A549 (cell line): ENCODE measurements around the gene PERCC1. TPM values are rescaled to one million over a fixed set of nuclear protein-coding genes. Genes with fewer than 3 reads are reported as not detected.

Experiments used
- ATAC-seq, 2 experiments: fragments of 200-7000 bp in 1 of 2; fragments of >200 bp in 1 of 2; cut with Nextera tagmentation in 1 of 2; cut with Tn5 transposase in 1 of 2; 3 replicates each; pipeline versions ENCODE4 v1.8.0 to v1.9.1; 2018 to 2020; ENCODE audit warnings: mild to moderate bottlenecking in 1 of 2, moderate library complexity in 1 of 2
- CTCF ChIA-PET: fragments of 300-600 bp; sonication (Branson Sonifier 250); formaldehyde crosslinking; extraction: SDS; loops from one replicate; lab custom pipeline; 2021; ENCODE audit warnings: antibody characterized with exemption, inconsistent platforms; lab: Yijun Ruan, JAX
- POLR2A ChIA-PET: fragments of 350-600 bp; formaldehyde crosslinking; extraction: SDS; loops from one replicate; lab custom pipeline; 2021; ENCODE audit warnings: antibody characterized with exemption, inconsistent platforms; lab: Yijun Ruan, JAX
- DNase-seq, 2 experiments: peaks; one replicate each; pipeline versions ENCODE4 v3.0.0 to v3.0.0-alpha.2; 2011 to 2016; ENCODE audit warnings: low read depth in 1 of 2, low spot score in 1 of 2
- FAIRE-seq: peaks from 2 replicates; lab custom pipeline; 2011; peaks lifted over from hg19 to GRCh38; lab: Jason Lieb, UNC
- H3K27ac ChIP-seq, 2 experiments: fragments of >200 bp; sonication (Bioruptor Twin); formaldehyde crosslinking; 3 replicates each; pipeline ENCODE4 v1.5.1; 2016 to 2017
- H3K4me1 ChIP-seq: fragments of >200 bp; sonication (Bioruptor Twin); formaldehyde crosslinking; 3 replicates; pipeline ENCODE4 v1.6.1; 2016
- H3K4me2 ChIP-seq: fragments of >200 bp; sonication (Bioruptor Twin); formaldehyde crosslinking; 3 replicates; pipeline ENCODE4 v1.6.1; 2016
- H3K4me3 ChIP-seq: fragments of >200 bp; sonication (Bioruptor Twin); formaldehyde crosslinking; 3 replicates; pipeline ENCODE4 v1.5.1; 2016
- H3K9me3 ChIP-seq: fragments of >200 bp; sonication (Bioruptor Twin); formaldehyde crosslinking; 3 replicates; pipeline ENCODE4 v1.6.1; 2016
- ATOH8 ChIP-seq: fragments of 250-450 bp; sonication (Bioruptor Pico); IDR thresholded peaks from 2 replicates; pipeline ENCODE4 v1.5.0; 2020; ENCODE audit warnings: low read depth, mild to moderate bottlenecking, moderate library complexity
- BHLHE40 ChIP-seq: IDR thresholded peaks from 2 replicates; pipeline ENCODE4 v1.6.1; 2012; ENCODE audit warnings: low read depth, low read length, inconsistent platforms
- CBX8 ChIP-seq: fragments of 200-600 bp; sonication (generic); IDR thresholded peaks from 2 replicates; pipeline ENCODE4 v1.6.1; 2016
- CHD2 ChIP-seq: fragments of 150-350 bp; IDR thresholded peaks from 2 replicates; pipeline ENCODE4 v1.6.1; 2014; ENCODE audit warnings: low read length; ENCODE audit not compliant: partially characterized antibody
- CTCF ChIP-seq: fragments of >200 bp; sonication (Bioruptor Twin); formaldehyde crosslinking; IDR thresholded peaks from 3 replicates; pipeline ENCODE4 v1.5.1; 2016
- EHF ChIP-seq: fragments of 250-450 bp; sonication (Bioruptor Pico); IDR thresholded peaks from 2 replicates; pipeline ENCODE4 v1.5.0; 2020; ENCODE audit warnings: mild to moderate bottlenecking
- EP300 ChIP-seq, 2 experiments: fragments of >200 bp; sonication (Bioruptor Twin); formaldehyde crosslinking; IDR thresholded peaks; 2 replicates in 1 of 2; 3 replicates in 1 of 2; pipeline ENCODE4 v1.6.1; 2016 to 2017
- ESRRA ChIP-seq: fragments of 150-350 bp; IDR thresholded peaks from 2 replicates; pipeline ENCODE4 v1.6.1; 2014; ENCODE audit warnings: mild to moderate bottlenecking, low read length, borderline replicate concordance
- FOSB ChIP-seq: fragments of 250-450 bp; sonication (Bioruptor Pico); IDR thresholded peaks from 2 replicates; pipeline ENCODE4 v1.5.0; 2020; ENCODE audit warnings: mild to moderate bottlenecking, moderate library complexity
- FOSL2 ChIP-seq, 2 experiments: fragments of 450-650 bp in 1 of 2; fragments of >200 bp in 1 of 2; sonication (Bioruptor Twin) in 1 of 2; formaldehyde crosslinking; IDR thresholded peaks; 2 replicates each; pipeline versions ENCODE4 v1.5.0 to v1.6.1; 2016 to 2020; ENCODE audit warnings: mild to moderate bottlenecking in 1 of 2, moderate library complexity in 1 of 2
- HES2 ChIP-seq: fragments of >200 bp; sonication (Bioruptor Twin); formaldehyde crosslinking; IDR thresholded peaks from 2 replicates; pipeline ENCODE4 v1.6.1; 2016
- HEYL ChIP-seq: fragments of 250-450 bp; sonication (Bioruptor Pico); IDR thresholded peaks from 2 replicates; pipeline ENCODE4 v1.8.0; 2021; ENCODE audit warnings: mild to moderate bottlenecking, moderate library complexity
- HOXA7 ChIP-seq: fragments of 250-450 bp; sonication (Bioruptor Pico); IDR thresholded peaks from 2 replicates; pipeline ENCODE4 v1.5.0; 2020; ENCODE audit warnings: mild to moderate bottlenecking, moderate library complexity
- HOXB13 ChIP-seq: fragments of 250-450 bp; sonication (Bioruptor Pico); IDR thresholded peaks from 2 replicates; pipeline ENCODE4 v1.5.0; 2020; ENCODE audit warnings: low read depth, mild to moderate bottlenecking, moderate library complexity
- HOXB5 ChIP-seq: fragments of 250-450 bp; sonication (Bioruptor Pico); IDR thresholded peaks from 2 replicates; pipeline ENCODE4 v1.5.0; 2020; ENCODE audit warnings: mild to moderate bottlenecking, moderate library complexity
- JUN ChIP-seq, 2 experiments: fragments of >200 bp; sonication (Bioruptor Twin); formaldehyde crosslinking; IDR thresholded peaks; 2 replicates in 1 of 2; 3 replicates in 1 of 2; pipeline ENCODE4 v1.6.1; 2016 to 2017
- MAX ChIP-seq: IDR thresholded peaks from 2 replicates; pipeline ENCODE4 v1.6.1; 2012
- MAZ ChIP-seq: fragments of 150-350 bp; IDR thresholded peaks from 2 replicates; pipeline ENCODE4 v1.6.1; 2014; ENCODE audit warnings: antibody characterized with exemption, low read depth, low read length, borderline replicate concordance
- MYC ChIP-seq: IDR thresholded peaks from 2 replicates; pipeline ENCODE4 v1.6.1; 2012; ENCODE audit warnings: mild to moderate bottlenecking, inconsistent platforms, low read length, improper control_type of control experiment, borderline replicate concordance
- NFE2L2 ChIP-seq: fragments of 150-350 bp; conservative IDR thresholded peaks from 2 replicates; pipeline ENCODE4 v1.6.1; 2014; ENCODE audit warnings: low read length
- NPAS2 ChIP-seq: fragments of 250-450 bp; sonication (Bioruptor Pico); IDR thresholded peaks from 2 replicates; pipeline ENCODE4 v1.8.0; 2022; ENCODE audit warnings: mild to moderate bottlenecking, moderate library complexity, borderline replicate concordance
- PBX3 ChIP-seq: IDR thresholded peaks from 2 replicates; pipeline ENCODE4 v1.6.1; 2012
- PHF8 ChIP-seq: fragments of 200-600 bp; sonication (generic); IDR thresholded peaks from 2 replicates; pipeline ENCODE4 v1.6.1; 2016; ENCODE audit warnings: low read depth, mild to moderate bottlenecking, antibody characterized with exemption, moderate library complexity, borderline replicate concordance
- POLR2A ChIP-seq: IDR thresholded peaks from 2 replicates; pipeline ENCODE4 v1.6.1; 2012; ENCODE audit warnings: mild to moderate bottlenecking, low read length
- POLR2AphosphoS2 ChIP-seq: conservative IDR thresholded peaks from 2 replicates; pipeline ENCODE4 v1.6.1; 2012; ENCODE audit warnings: low read length, improper control_type of control experiment, inconsistent platforms
- RARB ChIP-seq: fragments of 250-450 bp; sonication (Bioruptor Pico); IDR thresholded peaks from 2 replicates; pipeline ENCODE4 v1.8.0; 2021; ENCODE audit warnings: mild to moderate bottlenecking, moderate library complexity
- RCOR1 ChIP-seq: fragments of 150-350 bp; IDR thresholded peaks from 2 replicates; pipeline ENCODE4 v1.6.1; 2014; ENCODE audit warnings: antibody characterized with exemption, low read length, low read depth
- SMC3 ChIP-seq: fragments of >200 bp; sonication (Bioruptor Twin); formaldehyde crosslinking; IDR thresholded peaks from 3 replicates; pipeline ENCODE4 v1.6.1; 2018; ENCODE audit warnings: inconsistent platforms
- SREBF2 ChIP-seq: fragments of 450-650 bp; IDR thresholded peaks from 2 replicates; pipeline ENCODE4 v1.6.1; 2014; ENCODE audit warnings: mild to moderate bottlenecking, moderate library complexity
- TFCP2L1 ChIP-seq: fragments of 250-450 bp; sonication (Bioruptor Pico); IDR thresholded peaks from 2 replicates; pipeline ENCODE4 v1.5.0; 2021; ENCODE audit warnings: mild to moderate bottlenecking
- TP53 ChIP-seq: fragments of 250-450 bp; sonication (Bioruptor Pico); IDR thresholded peaks from 2 replicates; pipeline ENCODE4 v1.5.0; 2021; ENCODE audit warnings: mild to moderate bottlenecking, moderate library complexity
- ZC3H11A ChIP-seq: fragments of 450-650 bp; IDR thresholded peaks from 2 replicates; pipeline ENCODE4 v1.6.1; 2014; ENCODE audit warnings: antibody characterized with exemption, mild to moderate bottlenecking
- ZFP36 ChIP-seq: fragments of 450-650 bp; IDR thresholded peaks from 2 replicates; pipeline ENCODE4 v1.6.1; 2014; ENCODE audit warnings: borderline replicate concordance; ENCODE audit not compliant: partially characterized antibody
- WGBS: methylation state at CpG from one replicate; pipeline ENCODE4 v1.1.6; 2017; ENCODE audit errors: missing lambda C conversion rate; 5-methylcytosine and 5-hydroxymethylcytosine counted together
- polyA plus RNA-seq, 4 experiments: library from polyadenylated mRNA; depleted of rRNA in 3 of 4; stranded (reverse); fragments of >200 nt; fragmentation: RNase III in 1 of 4; extraction: RNeasy Plus Mini Kit Qiagen cat#74134 plus additional on column Dnase treatment in 1 of 4; gene quantifications; 2 replicates in 3 of 4; 3 replicates in 1 of 4; pipeline ENCODE4 v1.2.3, GENCODE V29; 2011 to 2017

The PERCC1 gene
- polyA plus RNA-seq, 2 of the 4 experiments (the other 2 are of a cell fraction): not detected

GRCh38 chr16:1474082-1474795 lies 43.4 kb downstream of the PERCC1 start:
- H3K27ac ChIP-seq: peak overlapping the region; percentile 97 to 98
- peaks cover 11% of the 10 kb centered on the region for H3K4me1 ChIP-seq
- ATAC-seq (no peak), FAIRE-seq (no peak), DNase-seq (no peak)
- H3K4me2 ChIP-seq: peak overlapping the region; percentile 100
- ChIA-PET CTCF (no interaction called here), POLR2A (no interaction called here)
- H3K4me3 ChIP-seq: peak overlapping the region; percentile 99
- no peaks in the 10 kb centered on the region for H3K9me3 ChIP-seq
- no peak for TF ChIP-seq PBX3
- no peak for TF ChIP-seq TFCP2L1 (CRISPR knock-in tag)
- TF ChIP-seq HOXA7 (CRISPR knock-in tag): no peak
- no peak for TF ChIP-seq CBX8
- no peak for TF ChIP-seq CTCF
- no peak for TF ChIP-seq EP300 (IDR thresholded peaks at IDR 0.05)
- no peak for TF ChIP-seq PHF8
- no peak for TF ChIP-seq FOSL2 (IDR thresholded peaks at IDR 0.05)
- TF ChIP-seq FOSL2 (CRISPR knock-in tag; IDR thresholded peaks at IDR 0.05): no peak
- no peak for TF ChIP-seq POLR2AphosphoS2
- TF ChIP-seq MAZ: no peak
- no peak for TF ChIP-seq SMC3
- no peak for TF ChIP-seq ESRRA
- WGBS: 25% methylated on average over 25 of the region's 57 CpGs

- DNase-seq (peak; percentile 92 to 95), ATAC-seq (peak; percentile 87 to 88), FAIRE-seq (no peak)
- peaks cover 11% of the 10 kb centered on the region for H3K4me1 ChIP-seq
- POLR2A ChIA-PET: interaction anchor here (0.5 to 1.1 kb wide), 2 partner anchors 14 to 94 kb away, joined by 3 read pairs; no protein-coding TSS in a partner anchor
- H3K9me3 ChIP-seq: no peaks in the 10 kb centered on the region
- H3K4me2 ChIP-seq: peak within 1 kb of the TSS; percentile 100
- 7% methylated on average over 17 of the region's 99 CpGs for WGBS
- peak within 1 kb of the TSS; percentile 99 for H3K4me3 ChIP-seq
- H3K27ac ChIP-seq: peak within 1 kb of the TSS; percentile 97 to 98
- CTCF ChIA-PET: interaction anchor here (0.6 to 0.9 kb wide), 2 partner anchors 18 to 111 kb away, joined by 3 read pairs; partner anchors contain the start of gene TELO2
- TF ChIP-seq TFCP2L1 (CRISPR knock-in tag) (no peak), FOSL2 (IDR thresholded peaks at IDR 0.05) (no peak), FOSL2 (CRISPR knock-in tag; IDR thresholded peaks at IDR 0.05) (peak; percentile 26; the same call in 1 of the 2 replicates), ESRRA (no peak), HEYL (CRISPR knock-in tag) (no peak), RARB (no peak), SREBF2 (no peak), CBX8 (no peak), POLR2A (peak; percentile 66), RCOR1 (no peak), BHLHE40 (peak; percentile 64; the same call in 1 of the 2 replicates), CHD2 (no peak), TP53 (CRISPR knock-in tag) (no peak), ZC3H11A (no peak), EHF (peak; percentile 70; the same call in 1 of the 2 replicates), NFE2L2 (no peak), HOXB5 (CRISPR knock-in tag) (peak; percentile 89), PHF8 (peak; percentile 98), HOXB13 (peak; percentile 65; the same call in 1 of the 2 replicates), JUN (IDR thresholded peaks at IDR 0.05) (peak; percentile 77 to 88; a peak in 4 of 5 replicates), HES2 (no peak), EP300 (IDR thresholded peaks at IDR 0.05) (no peak), ZFP36 (no peak), ATOH8 (no peak), MAX (peak; percentile 95), NPAS2 (CRISPR knock-in tag) (peak; percentile 99), MYC (peak; percentile 58; the same call in 1 of the 2 replicates), FOSB (CRISPR knock-in tag) (no peak)
Observed at GRCh38 chr16:1474796-1475551, 44.1 kb downstream of the PERCC1 start, which contains the start of gene CLCN7. Gene CLCN7, minus strand, starts transcription at chr16:1475028. Its CDS starts 54 bp downstream, at chr16:1474974.
